Measurements from ENCODE around the gene GXYLT2. TPM values are rescaled to one million over a fixed set of nuclear protein-coding genes. Genes with fewer than 3 reads are reported as not detected.

GXYLT2 gene
- total and polyA plus RNA-seq, 2 donors = 2.9 to 6.6 TPM

- H3K4me3 ChIP-seq (ENCODE audit: low read length in 2 of 2) = no peak overlapping the region
- no peak for DNase-seq (ENCODE audit: low read depth in 6 of 9, low spot score in 9 of 9)
- H3K4me1 ChIP-seq (ENCODE audit: control insufficient read depth in 2 of 2, insufficient read depth in 2 of 2, low read length in 2 of 2) = peaks cover 2 to 7% of the 10 kb centered on the region in 2 donors
- no peaks in the 10 kb centered on the region for H3K27me3 ChIP-seq (ENCODE audit: control insufficient read depth in 2 of 2, insufficient read depth in 1 of 2, low read length in 1 of 2)
- H3K27ac ChIP-seq (ENCODE audit: low read depth in 1 of 2, low read length in 1 of 2) = no peak overlapping the region
- H3K36me3 ChIP-seq (ENCODE audit: control insufficient read depth in 2 of 2, insufficient read depth in 2 of 2, low read length in 1 of 2) = peaks cover 22 to 62% of the 10 kb centered on the region in 2 donors
- no peaks in the 10 kb centered on the region for H3K9me3 ChIP-seq (ENCODE audit: control insufficient read depth in 2 of 2, insufficient read depth in 1 of 2, low read length in 1 of 2)
- WGBS = 97% methylated on average over 4 of the region's 4 CpGs
These were observed 116.5 kb downstream of the GXYLT2 start for GRCh38 chr3:73004316-73004715.

GRCh38 chr3:73007992-73008712 lies 120.3 kb downstream of the GXYLT2 start:
- Histone ChIP-seq H3K4me1 (ENCODE audit: control insufficient read depth in 2 of 2, insufficient read depth in 2 of 2, low read length in 2 of 2) (no peaks in the 10 kb centered on the region), H3K9me3 (ENCODE audit: control insufficient read depth in 2 of 2, insufficient read depth in 1 of 2, low read length in 1 of 2) (no peaks in the 10 kb centered on the region), H3K36me3 (ENCODE audit: control insufficient read depth in 2 of 2, insufficient read depth in 2 of 2, low read length in 1 of 2) (peaks cover 21 to 60% of the 10 kb centered on the region in 2 donors), H3K27me3 (ENCODE audit: control insufficient read depth in 2 of 2, insufficient read depth in 1 of 2, low read length in 1 of 2) (no peaks in the 10 kb centered on the region), H3K4me3 (ENCODE audit: low read length in 2 of 2) (no peak overlapping the region), H3K27ac (ENCODE audit: low read depth in 1 of 2, low read length in 1 of 2) (no peak overlapping the region)
- no peak for DNase-seq (ENCODE audit: low read depth in 6 of 9, low spot score in 9 of 9)
- WGBS = 80% methylated on average over 6 of the region's 6 CpGs

DNA sequence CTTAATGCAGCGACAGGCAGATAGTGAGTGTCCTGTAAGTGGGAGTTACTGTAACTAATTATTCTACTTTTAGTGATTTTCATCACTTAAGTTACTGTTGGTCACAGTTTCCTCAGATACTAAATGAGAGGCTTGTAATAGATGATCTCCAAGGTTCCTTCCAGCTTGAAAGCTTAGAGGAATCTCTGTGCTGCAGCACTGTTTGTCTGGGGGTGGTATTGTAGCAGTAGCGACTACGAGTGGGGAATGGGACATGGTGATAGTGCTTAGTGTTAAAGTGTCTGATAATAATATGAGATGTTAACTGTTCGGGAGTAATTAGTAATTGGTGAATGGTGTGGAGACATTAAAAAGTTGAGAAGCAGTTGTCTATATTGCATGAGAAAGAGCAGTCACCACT lies 121.2 kb downstream of the GXYLT2 start:
- Histone ChIP-seq H3K4me3 (ENCODE audit: low read length in 2 of 2) (no peak overlapping the region), H3K36me3 (ENCODE audit: control insufficient read depth in 2 of 2, insufficient read depth in 2 of 2, low read length in 1 of 2) (peaks cover 17 to 56% of the 10 kb centered on the region in 2 donors), H3K9me3 (ENCODE audit: control insufficient read depth in 2 of 2, insufficient read depth in 1 of 2, low read length in 1 of 2) (no peaks in the 10 kb centered on the region), H3K4me1 (ENCODE audit: control insufficient read depth in 2 of 2, insufficient read depth in 2 of 2, low read length in 2 of 2) (no peaks in the 10 kb centered on the region), H3K27me3 (ENCODE audit: control insufficient read depth in 2 of 2, insufficient read depth in 1 of 2, low read length in 1 of 2) (no peaks in the 10 kb centered on the region), H3K27ac (ENCODE audit: low read depth in 1 of 2, low read length in 1 of 2) (no peak overlapping the region)
- over 99% methylated on average over 4 of the region's 4 CpGs for WGBS
- DNase-seq (ENCODE audit: low read depth in 6 of 9, low spot score in 9 of 9) = no peak

GRCh38 chr3:73009750-73010149 lies 121.9 kb downstream of the GXYLT2 start:
- no peak for DNase-seq (ENCODE audit: low read depth in 6 of 9, low spot score in 9 of 9)
- peaks cover 13 to 52% of the 10 kb centered on the region in 2 donors for H3K36me3 ChIP-seq (ENCODE audit: control insufficient read depth in 2 of 2, insufficient read depth in 2 of 2, low read length in 1 of 2)
- WGBS = 90% methylated on average over 3 of the region's 3 CpGs
- no peaks in the 10 kb centered on the region for H3K27me3 ChIP-seq (ENCODE audit: control insufficient read depth in 2 of 2, insufficient read depth in 1 of 2, low read length in 1 of 2)
- no peaks in the 10 kb centered on the region for H3K4me1 ChIP-seq (ENCODE audit: control insufficient read depth in 2 of 2, insufficient read depth in 2 of 2, low read length in 2 of 2)
- H3K27ac ChIP-seq (ENCODE audit: low read depth in 1 of 2, low read length in 1 of 2) = no peak overlapping the region
- H3K9me3 ChIP-seq (ENCODE audit: control insufficient read depth in 2 of 2, insufficient read depth in 1 of 2, low read length in 1 of 2) = no peaks in the 10 kb centered on the region
- H3K4me3 ChIP-seq (ENCODE audit: low read length in 2 of 2) = no peak overlapping the region

- Histone ChIP-seq H3K4me3 (ENCODE audit: low read length in 2 of 2) (no peak overlapping the region), H3K36me3 (ENCODE audit: control insufficient read depth in 2 of 2, insufficient read depth in 2 of 2, low read length in 1 of 2) (peaks cover 10 to 55% of the 10 kb centered on the region in 2 donors), H3K4me1 (ENCODE audit: control insufficient read depth in 2 of 2, insufficient read depth in 2 of 2, low read length in 2 of 2) (no peaks in the 10 kb centered on the region)
These were observed 122.3 kb downstream of the GXYLT2 start for GRCh38 chr3:73010158-73010557.

GRCh38 chr3:73018298-73018697 lies 130.5 kb downstream of the GXYLT2 start:
- H3K27me3 ChIP-seq (ENCODE audit: control insufficient read depth in 2 of 2, insufficient read depth in 1 of 2, low read length in 1 of 2) = no peaks in the 10 kb centered on the region
- H3K27ac ChIP-seq (ENCODE audit: low read depth in 1 of 2, low read length in 1 of 2) = no peak overlapping the region
- H3K9me3 ChIP-seq (ENCODE audit: control insufficient read depth in 2 of 2, insufficient read depth in 1 of 2, low read length in 1 of 2) = no peaks in the 10 kb centered on the region
- H3K4me1 ChIP-seq (ENCODE audit: control insufficient read depth in 2 of 2, insufficient read depth in 2 of 2, low read length in 2 of 2) = no peaks in the 10 kb centered on the region
- no peak for DNase-seq (ENCODE audit: low read depth in 6 of 9, low spot score in 9 of 9)
- 97% methylated on average over 4 of the region's 4 CpGs for WGBS
- H3K4me3 ChIP-seq (ENCODE audit: low read length in 2 of 2) = no peak overlapping the region
- H3K36me3 ChIP-seq (ENCODE audit: control insufficient read depth in 2 of 2, insufficient read depth in 2 of 2, low read length in 1 of 2) = peaks cover 6 to 18% of the 10 kb centered on the region in 2 donors

More at GRCh38 chr3:73010158-73010557, 122.3 kb downstream of the GXYLT2 start:
- H3K9me3 ChIP-seq (ENCODE audit: control insufficient read depth in 2 of 2, insufficient read depth in 1 of 2, low read length in 1 of 2) = no peaks in the 10 kb centered on the region
- no peak for DNase-seq (ENCODE audit: low read depth in 6 of 9, low spot score in 9 of 9)
- no peaks in the 10 kb centered on the region for H3K27me3 ChIP-seq (ENCODE audit: control insufficient read depth in 2 of 2, insufficient read depth in 1 of 2, low read length in 1 of 2)
- WGBS = 96% methylated on average over 6 of the region's 6 CpGs
- H3K27ac ChIP-seq (ENCODE audit: low read depth in 1 of 2, low read length in 1 of 2) = no peak overlapping the region

- DNase-seq (ENCODE audit: low read depth in 6 of 9, low spot score in 9 of 9) = no peak
- Histone ChIP-seq H3K27ac (ENCODE audit: low read depth in 1 of 2, low read length in 1 of 2) (no peak overlapping the region), H3K27me3 (ENCODE audit: control insufficient read depth in 2 of 2, insufficient read depth in 1 of 2, low read length in 1 of 2) (no peaks in the 10 kb centered on the region), H3K9me3 (ENCODE audit: control insufficient read depth in 2 of 2, insufficient read depth in 1 of 2, low read length in 1 of 2) (no peaks in the 10 kb centered on the region), H3K4me1 (ENCODE audit: control insufficient read depth in 2 of 2, insufficient read depth in 2 of 2, low read length in 2 of 2) (no peaks in the 10 kb centered on the region), H3K36me3 (ENCODE audit: control insufficient read depth in 2 of 2, insufficient read depth in 2 of 2, low read length in 1 of 2) (peaks cover 6 to 16% of the 10 kb centered on the region in 2 donors), H3K4me3 (ENCODE audit: low read length in 2 of 2) (no peak overlapping the region)
- 78% methylated on average over 5 of the region's 5 CpGs for WGBS
These were observed 131.1 kb downstream of the GXYLT2 start for GRCh38 chr3:73018790-73019441.

DNA sequence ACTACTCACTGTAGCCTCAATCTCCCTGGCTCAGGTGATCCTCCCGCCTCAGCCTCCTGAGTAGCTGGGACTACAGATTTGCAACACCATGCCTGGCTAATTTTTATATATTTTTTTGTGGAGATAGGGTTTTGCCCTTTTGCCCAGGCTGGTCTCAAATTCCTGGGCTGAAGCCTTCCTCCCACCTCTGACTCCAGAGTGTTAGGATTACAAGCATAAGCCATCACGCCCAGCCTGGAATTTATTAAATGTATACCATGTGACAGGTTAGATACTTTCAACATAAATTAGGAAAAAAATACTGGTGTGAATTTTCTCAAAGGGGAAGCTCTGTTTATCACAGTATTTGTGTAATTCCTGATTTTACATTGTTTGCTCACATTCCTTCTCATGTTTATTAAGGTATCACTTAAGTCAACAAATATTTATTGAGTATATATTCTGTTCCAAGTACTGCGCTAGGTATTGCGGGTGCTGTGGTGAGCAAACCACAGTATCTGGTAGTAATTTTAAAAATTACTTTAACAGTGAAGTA lies 133.5 kb downstream of the GXYLT2 start:
- Histone ChIP-seq H3K4me3 (ENCODE audit: low read length in 2 of 2) (no peak overlapping the region), H3K4me1 (ENCODE audit: control insufficient read depth in 2 of 2, insufficient read depth in 2 of 2, low read length in 2 of 2) (no peaks in the 10 kb centered on the region), H3K36me3 (ENCODE audit: control insufficient read depth in 2 of 2, insufficient read depth in 2 of 2, low read length in 1 of 2) (peaks cover 6 to 10% of the 10 kb centered on the region in 2 donors), H3K27me3 (ENCODE audit: control insufficient read depth in 2 of 2, insufficient read depth in 1 of 2, low read length in 1 of 2) (no peaks in the 10 kb centered on the region), H3K27ac (ENCODE audit: low read depth in 1 of 2, low read length in 1 of 2) (no peak overlapping the region), H3K9me3 (ENCODE audit: control insufficient read depth in 2 of 2, insufficient read depth in 1 of 2, low read length in 1 of 2) (no peaks in the 10 kb centered on the region)
- 63% methylated on average over 4 of the region's 4 CpGs for WGBS
- DNase-seq (ENCODE audit: low read depth in 6 of 9, low spot score in 9 of 9) = no peak

- Histone ChIP-seq H3K27me3 (ENCODE audit: control insufficient read depth in 2 of 2, insufficient read depth in 1 of 2, low read length in 1 of 2) (no peaks in the 10 kb centered on the region), H3K4me1 (ENCODE audit: control insufficient read depth in 2 of 2, insufficient read depth in 2 of 2, low read length in 2 of 2) (peaks cover 0 to 3% of the 10 kb centered on the region in 2 donors), H3K36me3 (ENCODE audit: control insufficient read depth in 2 of 2, insufficient read depth in 2 of 2, low read length in 1 of 2) (no peaks in the 10 kb centered on the region), H3K4me3 (ENCODE audit: low read length in 2 of 2) (no peak overlapping the region), H3K9me3 (ENCODE audit: control insufficient read depth in 2 of 2, insufficient read depth in 1 of 2, low read length in 1 of 2) (no peaks in the 10 kb centered on the region), H3K27ac (ENCODE audit: low read depth in 1 of 2, low read length in 1 of 2) (no peak overlapping the region)
- DNase-seq (ENCODE audit: low read depth in 6 of 9, low spot score in 9 of 9) = no peak
These were observed 137.0 kb downstream of the GXYLT2 start for GRCh38 chr3:73024836-73025235.

Data from thymus (tissue), 11 donors.